Measurements from ENCODE around the gene ABI2. TPM values are rescaled to one million over a fixed set of nuclear protein-coding genes. Genes with fewer than 3 reads are reported as not detected.

Gene ABI2
- total RNA-seq, 1 donor from 2014 or later: 85.4 TPM

GRCh38 chr2:203453858-203454451, 125.8 kb downstream of the ABI2 start:
- Mint-ChIP-seq H3K4me3 (ENCODE audit: unreplicated experiment) (no peak overlapping the region), H3K27ac (ENCODE audit: unreplicated experiment) (peak overlapping the region; percentile 67), H3K4me1 (ENCODE audit: unreplicated experiment) (peaks cover 43% of the 10 kb centered on the region), H3K27me3 (ENCODE audit: unreplicated experiment) (no peaks in the 10 kb centered on the region), H3K9me3 (ENCODE audit: unreplicated experiment) (no peaks in the 10 kb centered on the region), H3K36me3 (ENCODE audit: unreplicated experiment) (peaks cover 14% of the 10 kb centered on the region)
- TF ChIP-seq CTCF (IDR thresholded peaks at IDR 0.05): peak; percentile 80
- no peak for DNase-seq (ENCODE audit: extremely low spot score, unreplicated experiment)

DNA sequence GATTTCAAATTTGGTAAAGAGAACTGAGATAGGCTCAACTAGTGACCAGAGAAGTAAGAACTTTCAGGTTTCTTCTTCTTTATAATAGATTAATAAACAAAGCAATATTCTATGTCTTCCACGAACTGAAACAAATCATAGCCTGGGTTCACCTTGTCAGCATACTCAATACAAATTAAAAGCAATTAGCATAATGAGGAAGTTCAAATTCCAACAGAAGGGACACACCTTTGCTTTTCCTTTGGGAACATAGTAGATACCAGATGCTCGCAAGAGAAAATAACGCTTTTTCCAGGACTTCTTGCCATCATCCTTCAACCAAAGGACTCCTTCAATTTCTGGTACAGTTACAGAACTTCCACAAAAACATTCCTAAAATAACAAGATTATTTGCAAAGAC, 127.0 kb downstream of the ABI2 start:
- Mint-ChIP-seq H3K4me1 (ENCODE audit: unreplicated experiment) (peaks cover 40% of the 10 kb centered on the region), H3K9me3 (ENCODE audit: unreplicated experiment) (no peaks in the 10 kb centered on the region), H3K4me3 (ENCODE audit: unreplicated experiment) (no peak overlapping the region), H3K27ac (ENCODE audit: unreplicated experiment) (peak overlapping the region; percentile 4), H3K36me3 (ENCODE audit: unreplicated experiment) (peaks cover 18% of the 10 kb centered on the region), H3K27me3 (ENCODE audit: unreplicated experiment) (no peaks in the 10 kb centered on the region)
- TF ChIP-seq CTCF (IDR thresholded peaks at IDR 0.05): no peak
- DNase-seq (ENCODE audit: extremely low spot score, unreplicated experiment): no peak

GRCh38 chr2:203461746-203462145, 133.6 kb downstream of the ABI2 start:
- Mint-ChIP-seq H3K9me3 (ENCODE audit: unreplicated experiment) (no peaks in the 10 kb centered on the region), H3K36me3 (ENCODE audit: unreplicated experiment) (peaks cover 18% of the 10 kb centered on the region), H3K27ac (ENCODE audit: unreplicated experiment) (peak overlapping the region; percentile 86), H3K4me1 (ENCODE audit: unreplicated experiment) (peaks cover 31% of the 10 kb centered on the region), H3K27me3 (ENCODE audit: unreplicated experiment) (no peaks in the 10 kb centered on the region), H3K4me3 (ENCODE audit: unreplicated experiment) (peak overlapping the region; percentile 33)
- no peak for DNase-seq (ENCODE audit: extremely low spot score, unreplicated experiment)
- TF ChIP-seq CTCF (IDR thresholded peaks at IDR 0.05): no peak

- H3K27me3 Mint-ChIP-seq (ENCODE audit: unreplicated experiment): no peaks in the 10 kb centered on the region
- H3K4me3 Mint-ChIP-seq (ENCODE audit: unreplicated experiment): no peak overlapping the region
- peak overlapping the region; percentile 86 for H3K27ac Mint-ChIP-seq (ENCODE audit: unreplicated experiment)
- H3K9me3 Mint-ChIP-seq (ENCODE audit: unreplicated experiment): no peaks in the 10 kb centered on the region
- peaks cover 31% of the 10 kb centered on the region for H3K4me1 Mint-ChIP-seq (ENCODE audit: unreplicated experiment)
- DNase-seq (ENCODE audit: extremely low spot score, unreplicated experiment): no peak
- no peak for TF ChIP-seq CTCF (IDR thresholded peaks at IDR 0.05)
- peaks cover 18% of the 10 kb centered on the region for H3K36me3 Mint-ChIP-seq (ENCODE audit: unreplicated experiment)
These were observed 134.1 kb downstream of the ABI2 start for GRCh38 chr2:203462308-203462707.

GRCh38 chr2:203463266-203463678, 135.1 kb downstream of the ABI2 start:
- no peak for DNase-seq (ENCODE audit: extremely low spot score, unreplicated experiment)
- TF ChIP-seq CTCF (IDR thresholded peaks at IDR 0.05): no peak
- Mint-ChIP-seq H3K27ac (ENCODE audit: unreplicated experiment) (peak overlapping the region; percentile 95), H3K4me1 (ENCODE audit: unreplicated experiment) (peaks cover 31% of the 10 kb centered on the region), H3K27me3 (ENCODE audit: unreplicated experiment) (no peaks in the 10 kb centered on the region), H3K9me3 (ENCODE audit: unreplicated experiment) (no peaks in the 10 kb centered on the region), H3K36me3 (ENCODE audit: unreplicated experiment) (peaks cover 18% of the 10 kb centered on the region), H3K4me3 (ENCODE audit: unreplicated experiment) (peak overlapping the region; percentile 48)

Measured in osteocyte (in vitro differentiated cells).